Measurements from ENCODE around the gene C1orf74. TPM values are rescaled to one million over a fixed set of nuclear protein-coding genes. Genes with fewer than 3 reads are reported as not detected.

The C1orf74 gene
- total and polyA plus RNA-seq, 7 experiments from 2014 or later: 0.31 to 1.5 (median 0.74) TPM

DNA sequence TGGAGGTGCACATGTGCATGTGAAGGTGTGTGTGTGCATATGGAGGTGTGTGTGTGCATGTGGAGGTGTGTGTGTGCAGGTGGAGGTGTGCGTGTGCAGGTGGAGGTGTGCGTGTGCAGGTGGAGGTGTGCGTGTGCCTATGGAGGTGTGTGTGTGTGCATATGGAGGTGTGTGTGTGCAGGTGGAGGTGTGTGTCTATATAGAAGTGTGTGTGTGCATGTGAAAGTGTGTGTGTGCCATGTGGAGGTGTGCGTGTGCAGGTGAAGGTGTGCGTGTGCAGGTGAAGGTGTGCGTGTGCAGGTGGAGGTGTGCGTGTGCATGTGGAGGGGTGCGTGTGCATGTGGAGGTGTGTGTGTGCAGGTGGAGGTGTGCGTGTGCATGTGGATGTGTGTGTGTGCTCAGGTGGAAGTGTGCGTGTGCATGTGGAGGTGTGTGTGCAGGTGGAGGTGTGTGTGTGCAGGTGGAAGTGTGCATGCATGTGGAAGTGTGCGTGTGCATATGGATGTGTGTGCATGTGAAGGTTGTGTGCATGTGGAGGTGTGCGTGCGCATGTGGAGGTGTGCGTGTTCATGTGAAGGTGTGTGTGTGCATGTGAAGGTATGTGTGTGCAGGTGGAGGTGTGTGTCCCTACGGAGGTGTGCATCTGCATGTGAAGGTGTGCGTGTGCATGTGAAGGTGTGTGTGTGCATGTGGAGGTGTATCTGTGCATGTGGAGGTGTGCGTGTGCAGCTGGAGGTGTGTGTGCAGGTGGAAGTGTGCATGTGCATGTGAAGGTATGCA lies 13.5 kb downstream of the C1orf74 start:
- Mint-ChIP-seq H3K27ac (no peak overlapping the region), H3K27me3 (no peaks in the 10 kb centered on the region), H3K9me3 (peaks cover 0 to 2% (median 0%) of the 10 kb centered on the region in 11 donors), H3K36me3 (peaks cover 25 to 50% (median 43%) of the 10 kb centered on the region in 5 donors), H3K4me1 (peaks cover 18 to 46% (median 28%) of the 10 kb centered on the region in 7 donors), H3K4me3 (no peak overlapping the region)
- peaks cover 51 to 66% of the 10 kb centered on the region in 2 donors for H3K4me1 ChIP-seq (ENCODE audit: control insufficient read depth in 2 of 2, insufficient read depth in 2 of 2, low read length in 2 of 2)
- peak overlapping the region; percentile 83 for H3K27ac ChIP-seq (ENCODE audit: low read depth, low read length)
- ChIA-PET CTCF (interaction anchor here (1.4 to 5.7 kb wide), 6 partner anchors 11 to 53 kb away, joined by 3 to 63 read pairs (median 18); partner anchors contain the start of gene TRAF3IP3), POLR2A (interaction anchor here (1.0 to 37.2 kb wide), 6 partner anchors 6 to 78 kb away, joined by 3 to 1558 read pairs (median 40); partner anchors contain the start of genes C1orf74, TRAF3IP3 and UTP25)
- intact Hi-C loops (cut with micrococcal nuclease): no loop called here
- H3K4me3 ChIP-seq (ENCODE audit: low read length): peak overlapping the region; percentile 88
- peaks cover 7 to 55% (median 28%) of the 10 kb centered on the region in 3 experiments for H3K36me3 ChIP-seq (ENCODE audit: control insufficient read depth in 2 of 3, insufficient read depth in 3 of 3, low read length in 3 of 3)
- no peaks in the 10 kb centered on the region for H3K27me3 ChIP-seq (ENCODE audit: control insufficient read depth in 2 of 2, insufficient read depth in 2 of 2, low read length in 2 of 2)
- no peaks in the 10 kb centered on the region for H3K9me3 ChIP-seq (ENCODE audit: control insufficient read depth in 2 of 3, low read length in 3 of 3)
- DNase-seq (no peak), ATAC-seq (no peak)

DNA sequence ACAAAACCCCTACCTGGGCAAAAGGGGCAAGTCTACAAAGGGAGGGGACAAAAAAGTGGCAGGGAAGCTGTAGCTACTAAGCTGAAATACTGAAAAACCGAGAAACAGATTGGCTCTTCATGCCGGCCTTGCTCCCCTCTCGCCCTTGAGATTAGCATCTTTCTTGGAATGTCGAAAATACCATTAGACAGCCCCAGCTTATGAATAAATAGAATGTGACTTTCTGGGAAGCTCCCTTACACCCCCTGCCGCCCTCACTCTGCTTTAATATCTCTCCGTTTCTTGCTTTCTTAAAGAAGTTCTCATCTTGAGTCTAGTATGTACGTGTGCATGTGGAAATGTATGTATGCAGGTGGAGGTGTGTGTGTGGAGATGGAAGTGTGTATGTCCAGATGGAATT lies 14.4 kb downstream of the C1orf74 start:
- Mint-ChIP-seq H3K27ac (no peak overlapping the region), H3K27me3 (no peaks in the 10 kb centered on the region), H3K4me3 (no peak overlapping the region), H3K36me3 (peaks cover 22 to 50% (median 43%) of the 10 kb centered on the region in 5 donors), H3K9me3 (peaks cover 0 to 2% (median 0%) of the 10 kb centered on the region in 11 donors), H3K4me1 (peaks cover 27 to 44% (median 36%) of the 10 kb centered on the region in 7 donors)
- peak overlapping the region; percentile 83 for H3K27ac ChIP-seq (ENCODE audit: low read depth, low read length)
- DNase-seq: peak in 1 of 9 donors; percentile 31
- H3K9me3 ChIP-seq (ENCODE audit: control insufficient read depth in 2 of 3, low read length in 3 of 3): no peaks in the 10 kb centered on the region
- H3K4me1 ChIP-seq (ENCODE audit: control insufficient read depth in 2 of 2, insufficient read depth in 2 of 2, low read length in 2 of 2): peaks cover 47 to 60% of the 10 kb centered on the region in 2 donors
- ChIA-PET CTCF (interaction anchor here (0.6 to 5.7 kb wide), 11 partner anchors 9 to 215 kb away, joined by 3 to 63 read pairs (median 5); partner anchors contain the start of genes C1orf74 and TRAF3IP3), POLR2A (interaction anchor here (1.0 to 37.2 kb wide), 9 partner anchors 7 to 80 kb away, joined by 3 to 1558 read pairs (median 4); partner anchors contain the start of genes C1orf74, TRAF3IP3 and UTP25)
- ATAC-seq: no peak
- intact Hi-C loops (cut with micrococcal nuclease): loop anchor here (1.0 to 5.0 kb wide), 5 partner anchors 14 to 1807 kb away; partner anchors contain the start of genes C1orf74 (in 2 of the 2), SLC30A1 (in 2 of the 2) and RCOR3 (in 1 of the 2)
- H3K4me3 ChIP-seq (ENCODE audit: low read length): peak overlapping the region; percentile 88
- H3K36me3 ChIP-seq (ENCODE audit: control insufficient read depth in 2 of 3, insufficient read depth in 3 of 3, low read length in 3 of 3): peaks cover 7 to 53% (median 19%) of the 10 kb centered on the region in 3 experiments
- no peaks in the 10 kb centered on the region for H3K27me3 ChIP-seq (ENCODE audit: control insufficient read depth in 2 of 2, insufficient read depth in 2 of 2, low read length in 2 of 2)

DNA sequence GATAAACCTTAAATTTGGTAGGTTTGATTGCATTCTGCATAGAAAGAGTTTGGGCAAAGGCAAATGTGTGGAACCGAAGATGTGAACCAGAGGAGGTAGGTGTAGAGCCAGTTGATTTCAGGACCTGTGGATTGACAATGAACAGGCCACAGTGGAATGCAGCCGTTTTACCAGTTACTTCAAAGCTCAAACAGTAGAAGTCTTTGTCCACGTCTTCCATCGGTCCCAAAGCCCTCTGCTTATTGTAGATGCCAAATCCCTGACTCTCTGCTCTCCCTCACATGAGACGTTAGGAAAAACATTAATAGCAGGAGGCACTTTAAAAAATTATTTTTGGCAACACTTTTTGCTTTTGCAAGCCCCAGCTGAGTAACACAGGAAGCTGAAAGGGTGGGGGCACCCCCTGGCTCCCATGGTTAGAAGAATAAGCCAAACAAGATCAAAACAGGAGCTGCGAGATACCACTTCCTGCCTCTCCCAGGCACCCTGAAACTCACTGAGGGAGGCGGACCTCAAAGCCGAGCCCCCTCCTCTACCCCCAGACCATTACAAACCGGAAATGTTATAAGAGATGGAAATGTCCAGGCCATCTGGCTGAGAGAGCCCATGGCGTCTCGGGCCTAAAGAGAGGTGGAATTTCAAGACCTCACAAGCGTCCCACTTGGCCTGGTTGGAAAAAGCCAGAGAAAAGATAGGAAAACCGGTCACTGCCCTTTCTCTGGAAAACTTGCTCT lies 15.0 kb downstream of the C1orf74 start:
- H3K36me3 Mint-ChIP-seq: peaks cover 20 to 47% (median 40%) of the 10 kb centered on the region in 5 donors

DNA sequence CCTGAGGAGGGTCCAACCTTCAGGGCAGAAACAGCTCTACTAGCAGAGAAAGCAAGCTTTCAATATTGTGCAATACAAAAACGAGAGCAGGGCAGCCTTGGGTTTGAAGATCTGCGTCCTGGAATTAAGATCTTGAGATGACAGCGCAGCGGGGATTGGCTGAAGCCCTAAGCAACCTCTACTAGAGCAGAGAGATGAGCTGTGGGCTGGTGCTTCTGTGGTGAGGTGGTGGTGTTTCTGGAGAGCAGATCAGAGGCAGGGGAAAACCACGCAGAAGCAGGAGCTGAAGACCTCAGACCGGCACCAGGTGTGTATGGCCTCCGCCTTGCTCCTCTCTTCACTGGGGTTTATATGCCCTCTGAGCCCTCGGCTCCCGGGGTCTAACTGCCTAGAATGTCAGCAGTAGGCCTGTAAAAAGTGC lies 16.0 kb downstream of the C1orf74 start:
- intact Hi-C loops (cut with micrococcal nuclease): loop anchor here (1.0 to 5.0 kb wide), 5 partner anchors 12 to 1809 kb away; partner anchors contain the start of genes SLC30A1 (in 2 of the 2), TRAF3IP3 (in 2 of the 2), UTP25 (in 2 of the 2) and RCOR3 (in 1 of the 2)
- no peaks in the 10 kb centered on the region for H3K27me3 ChIP-seq (ENCODE audit: control insufficient read depth in 2 of 2, insufficient read depth in 2 of 2, low read length in 2 of 2)
- Mint-ChIP-seq H3K4me3 (no peak overlapping the region), H3K4me1 (peaks cover 37 to 47% (median 43%) of the 10 kb centered on the region in 7 donors), H3K9me3 (peaks cover 0 to 2% (median 0%) of the 10 kb centered on the region in 11 donors), H3K27me3 (no peaks in the 10 kb centered on the region), H3K36me3 (peaks cover 18 to 54% (median 46%) of the 10 kb centered on the region in 5 donors), H3K27ac (no peak overlapping the region)
- H3K4me3 ChIP-seq (ENCODE audit: low read length): peak overlapping the region; percentile 88
- peaks cover 34 to 58% of the 10 kb centered on the region in 2 donors for H3K4me1 ChIP-seq (ENCODE audit: control insufficient read depth in 2 of 2, insufficient read depth in 2 of 2, low read length in 2 of 2)
- ChIA-PET POLR2A (interaction anchor here (1.1 to 37.2 kb wide), 6 partner anchors 9 to 83 kb away, joined by 3 to 1558 read pairs (median 40); partner anchors contain the start of genes C1orf74, TRAF3IP3 and UTP25), CTCF (interaction anchor here (1.1 to 5.7 kb wide), 7 partner anchors 11 to 199 kb away, joined by 3 to 63 read pairs (median 14); partner anchors contain the start of genes C1orf74 and TRAF3IP3)
- peak overlapping the region; percentile 83 for H3K27ac ChIP-seq (ENCODE audit: low read depth, low read length)
- DNase-seq (peak; percentile 44 to 86 (median 82)), ATAC-seq (peak; percentile 89)
- H3K36me3 ChIP-seq (ENCODE audit: control insufficient read depth in 2 of 3, insufficient read depth in 3 of 3, low read length in 3 of 3): peaks cover 11 to 47% (median 12%) of the 10 kb centered on the region in 3 experiments
- H3K9me3 ChIP-seq (ENCODE audit: control insufficient read depth in 2 of 3, low read length in 3 of 3): no peaks in the 10 kb centered on the region

More for the DNA sequence above, 15.0 kb downstream of the C1orf74 start:
- ATAC-seq (peak; percentile 80), DNase-seq (peak in 8 of 9 donors; percentile 73 to 85 (median 83))
- CTCF ChIA-PET: interaction anchor here (0.6 to 5.7 kb wide), 12 partner anchors 10 to 214 kb away, joined by 3 to 63 read pairs (median 4); partner anchors contain the start of genes C1orf74 and TRAF3IP3
- Histone ChIP-seq H3K4me3 (ENCODE audit: low read length) (peak overlapping the region; percentile 88), H3K9me3 (ENCODE audit: control insufficient read depth in 2 of 3, low read length in 3 of 3) (no peaks in the 10 kb centered on the region), H3K36me3 (ENCODE audit: control insufficient read depth in 2 of 3, insufficient read depth in 3 of 3, low read length in 3 of 3) (peaks cover 9 to 47% (median 13%) of the 10 kb centered on the region in 3 experiments), H3K27me3 (ENCODE audit: control insufficient read depth in 2 of 2, insufficient read depth in 2 of 2, low read length in 2 of 2) (no peaks in the 10 kb centered on the region), H3K27ac (ENCODE audit: low read depth, low read length) (peak overlapping the region; percentile 83), H3K4me1 (ENCODE audit: control insufficient read depth in 2 of 2, insufficient read depth in 2 of 2, low read length in 2 of 2) (peaks cover 44 to 58% of the 10 kb centered on the region in 2 donors)
- H3K27ac Mint-ChIP-seq: no peak overlapping the region
- H3K4me3 Mint-ChIP-seq: no peak overlapping the region
- POLR2A ChIA-PET: interaction anchor here (1.0 to 37.2 kb wide), 9 partner anchors 8 to 79 kb away, joined by 3 to 1558 read pairs (median 4); partner anchors contain the start of genes C1orf74, TRAF3IP3 and UTP25
- peaks cover 31 to 40% (median 35%) of the 10 kb centered on the region in 7 donors for H3K4me1 Mint-ChIP-seq
- H3K9me3 Mint-ChIP-seq: peaks cover 0 to 2% (median 0%) of the 10 kb centered on the region in 11 donors
- H3K27me3 Mint-ChIP-seq: no peaks in the 10 kb centered on the region
- intact Hi-C loops (cut with micrococcal nuclease): loop anchor here (1.0 to 5.0 kb wide), 5 partner anchors 15 to 1808 kb away; partner anchors contain the start of genes C1orf74 (in 2 of the 2), SLC30A1 (in 2 of the 2) and RCOR3 (in 1 of the 2)

DNA sequence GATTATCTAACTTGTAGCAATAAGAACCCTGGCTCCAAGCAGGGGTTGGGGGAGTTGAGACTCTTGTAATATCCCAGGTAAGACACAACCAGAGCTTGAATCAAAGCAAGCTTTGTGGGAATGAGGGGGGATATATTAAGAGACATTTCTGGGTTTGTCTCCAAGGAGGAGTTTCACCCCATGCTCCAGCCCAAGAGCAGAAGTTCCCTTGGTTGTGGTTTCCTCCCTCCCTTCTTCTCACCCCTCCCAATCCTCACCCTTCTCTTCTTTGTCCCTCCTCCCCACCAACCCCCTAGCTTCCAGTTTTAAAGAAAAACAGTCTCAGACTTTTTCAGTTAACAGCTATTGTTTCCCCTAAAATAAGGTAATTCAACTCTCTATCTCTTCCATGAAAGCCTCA lies 16.7 kb downstream of the C1orf74 start:
- H3K27me3 ChIP-seq (ENCODE audit: control insufficient read depth in 2 of 2, insufficient read depth in 2 of 2, low read length in 2 of 2): no peaks in the 10 kb centered on the region
- H3K36me3 ChIP-seq (ENCODE audit: control insufficient read depth in 2 of 3, insufficient read depth in 3 of 3, low read length in 3 of 3): peaks cover 14 to 47% (median 15%) of the 10 kb centered on the region in 3 experiments
- DNase-seq (no peak), ATAC-seq (no peak)
- Mint-ChIP-seq H3K36me3 (peaks cover 18 to 54% (median 47%) of the 10 kb centered on the region in 5 donors), H3K9me3 (peaks cover 0 to 2% (median 0%) of the 10 kb centered on the region in 11 donors), H3K4me3 (no peak overlapping the region), H3K27ac (no peak overlapping the region), H3K27me3 (no peaks in the 10 kb centered on the region), H3K4me1 (peaks cover 41 to 54% (median 49%) of the 10 kb centered on the region in 7 donors)
- H3K27ac ChIP-seq (ENCODE audit: low read depth, low read length): peak overlapping the region; percentile 83
- intact Hi-C loops (cut with micrococcal nuclease): loop anchor here (1.0 to 5.0 kb wide), 5 partner anchors 11 to 1810 kb away; partner anchors contain the start of genes SLC30A1 (in 2 of the 2), TRAF3IP3 (in 2 of the 2), UTP25 (in 2 of the 2) and RCOR3 (in 1 of the 2)
- no peaks in the 10 kb centered on the region for H3K9me3 ChIP-seq (ENCODE audit: control insufficient read depth in 2 of 3, low read length in 3 of 3)
- ChIA-PET POLR2A (interaction anchor here (1.1 to 37.2 kb wide), 5 partner anchors 8 to 82 kb away, joined by 3 to 1558 read pairs (median 62); partner anchors contain the start of genes C1orf74, TRAF3IP3 and UTP25), CTCF (interaction anchor here (0.6 to 5.7 kb wide), 9 partner anchors 11 to 1115 kb away, joined by 3 to 63 read pairs (median 9); partner anchors contain the start of genes C1orf74 and TRAF3IP3)
- peak overlapping the region; percentile 88 for H3K4me3 ChIP-seq (ENCODE audit: low read length)
- H3K4me1 ChIP-seq (ENCODE audit: control insufficient read depth in 2 of 2, insufficient read depth in 2 of 2, low read length in 2 of 2): peaks cover 34 to 57% of the 10 kb centered on the region in 2 donors

Data from naive thymus-derived CD4-positive, alpha-beta T cell (primary cell).